ENCODE results near the gene ALDH1A2.

GRCh38 chr15:58026051-58026450 lies 39.5 kb downstream of the ALDH1A2 start:
- TF ChIP-seq CTCF (tag by site-specific recombination; IDR thresholded peaks at IDR 0.05) (no peak), TCF7L2 (IDR thresholded peaks at IDR 0.05; ENCODE audit: borderline replicate concordance, low read depth, low read length) (no peak), ZNF121 (tag by site-specific recombination; IDR thresholded peaks at IDR 0.05) (no peak), IKZF3 (tag by site-specific recombination; IDR thresholded peaks at IDR 0.05) (no peak), ZNF423 (tag by site-specific recombination; IDR thresholded peaks at IDR 0.05) (no peak), ZNF324 (tag by site-specific recombination; IDR thresholded peaks at IDR 0.05) (no peak), ZBTB10 (tag by site-specific recombination; IDR thresholded peaks at IDR 0.05) (no peak), PBX3 (CRISPR knock-in tag; IDR thresholded peaks at IDR 0.05) (no peak)
